ENCODE measurements around the gene RHOU.
A peak's percentile ranks its signal among the peaks of the same experiment; 100 is the strongest.

Gene RHOU

GRCh38 chr1:228735871-228736586, 750 bp downstream of the RHOU start:
- Histone ChIP-seq H3K27ac (peak overlapping the region; percentile 53 to 96 (median 87)), H3K4me3 (peak overlapping the region; percentile 49 to 84 (median 70))

DNA sequence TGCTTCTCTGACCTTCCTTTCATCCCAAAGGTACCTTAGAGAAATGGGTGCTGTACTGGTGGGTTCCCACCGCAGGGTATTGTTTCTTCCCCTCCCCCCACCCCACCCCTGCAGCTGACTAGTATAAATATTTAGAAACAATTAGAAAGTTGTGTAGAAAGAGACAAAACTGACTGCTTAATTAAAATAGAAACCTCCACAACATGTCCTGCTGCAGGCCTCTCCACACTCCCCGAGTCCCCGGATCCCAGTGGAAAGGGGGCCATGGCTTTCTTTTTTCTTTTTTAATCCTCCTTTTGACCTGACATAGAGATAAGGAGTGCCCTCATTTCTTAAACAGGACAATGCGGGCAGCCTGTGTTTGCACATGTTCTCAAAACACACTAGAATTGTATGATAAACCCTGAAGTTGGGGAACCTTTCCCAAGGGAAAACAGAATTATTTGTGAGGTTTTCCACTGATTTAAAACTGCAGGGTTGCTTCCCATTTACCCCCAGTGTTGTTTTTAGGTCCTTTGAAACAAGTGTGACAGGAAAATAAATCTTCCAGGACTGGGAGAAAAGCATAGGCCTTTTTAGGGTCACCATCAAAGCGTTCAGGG, 1.7 kb downstream of the RHOU start:
- Histone ChIP-seq H3K4me3 (peak overlapping the region; percentile 49 to 84 (median 70)), H3K27ac (peak overlapping the region in 13 of 21 experiments; percentile 30 to 96 (median 89))

DNA sequence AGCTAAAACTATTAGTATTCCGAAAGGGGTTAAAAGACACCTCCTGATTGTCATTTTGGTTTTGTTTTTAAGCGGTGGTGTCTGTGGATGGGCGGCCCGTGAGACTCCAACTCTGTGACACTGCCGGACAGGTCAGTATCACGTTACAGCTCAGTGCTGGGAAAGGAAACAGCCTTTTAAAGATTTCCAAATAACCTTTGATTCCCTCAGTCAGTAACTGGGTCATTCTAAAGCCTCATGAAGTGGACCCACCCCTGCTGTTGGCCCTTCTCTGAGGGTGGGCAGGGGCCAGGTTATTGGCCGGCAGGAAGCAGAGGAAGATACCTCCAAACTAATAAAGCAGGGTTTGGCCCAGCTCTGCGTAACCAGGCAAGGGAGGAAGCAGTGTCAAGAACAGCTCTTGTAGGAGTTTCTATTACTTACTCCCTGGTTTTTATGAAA, 2.3 kb downstream of the RHOU start:
- Histone ChIP-seq H3K4me3 (peak overlapping the region in 2 of 7 experiments; percentile 82 to 84), H3K27ac (peak overlapping the region in 11 of 21 experiments; percentile 30 to 96 (median 86))

DNA sequence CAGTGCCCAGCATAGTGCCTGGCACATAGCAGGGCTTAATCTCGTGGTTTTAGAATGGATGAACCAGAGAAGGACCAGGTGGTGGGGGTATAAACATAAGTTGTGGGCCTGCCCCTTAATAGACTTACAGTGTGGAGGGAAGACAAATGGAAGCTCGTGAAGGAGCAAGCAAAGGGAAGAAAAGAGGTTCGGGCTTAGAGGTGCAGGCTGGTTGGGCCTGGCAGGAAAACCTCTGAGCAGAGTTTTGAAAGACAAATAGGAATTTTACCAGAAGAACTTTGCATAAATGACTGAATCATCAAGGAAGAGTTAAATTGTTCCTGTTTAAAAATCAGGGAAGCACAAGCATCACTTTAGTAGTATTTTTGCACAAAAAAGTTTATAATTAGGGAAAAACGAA, 4.5 kb downstream of the RHOU start:
- H3K27ac ChIP-seq, result no peak overlapping the region

DNA sequence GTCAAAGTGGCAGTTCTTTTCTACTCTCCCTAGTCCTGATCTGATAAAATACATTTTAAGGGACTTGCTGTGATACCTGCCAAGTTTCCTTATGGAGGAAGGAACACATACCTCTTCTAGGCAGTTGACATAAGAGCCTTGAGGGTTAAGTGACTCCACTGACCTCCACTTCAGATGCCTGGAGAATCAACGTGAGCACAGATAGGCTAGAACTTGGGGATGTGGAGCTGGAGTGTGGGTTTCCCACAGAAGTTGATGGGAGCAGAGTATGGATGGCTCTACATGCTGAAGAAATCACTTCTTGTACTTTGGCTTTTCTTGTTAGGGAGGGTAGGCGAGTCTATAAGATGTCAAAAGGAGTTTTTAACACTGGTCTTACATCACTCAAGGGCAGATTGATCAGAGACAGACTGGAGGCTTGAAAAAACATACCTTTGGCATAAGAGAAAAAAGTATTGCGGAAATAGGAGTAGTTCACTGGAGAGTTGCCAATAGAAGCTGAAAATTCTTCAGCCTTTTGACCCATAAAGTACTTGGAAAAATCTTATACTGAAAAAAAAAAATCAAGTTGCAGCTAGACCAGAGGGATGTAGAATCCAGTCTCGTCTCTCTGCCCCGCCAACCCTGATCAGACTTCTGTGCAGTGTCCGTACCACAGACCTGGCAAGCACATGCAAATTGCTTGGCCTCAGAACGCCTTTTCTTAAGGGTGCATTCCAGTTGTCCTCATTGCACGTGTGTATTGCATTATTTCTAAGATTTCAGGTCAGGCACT, 5.5 kb downstream of the RHOU start:
- Histone ChIP-seq H3K4me3 (no peak overlapping the region), H3K27ac (peak overlapping the region in 1 of 21 experiments; percentile 26)

More for the DNA sequence above, 4.5 kb downstream of the RHOU start:
- no peak overlapping the region for H3K4me3 ChIP-seq

GRCh38 chr1:228742281-228742860, 7.1 kb downstream of the RHOU start:
- Histone ChIP-seq H3K4me3 (no peak overlapping the region), H3K27ac (no peak overlapping the region)

- Histone ChIP-seq H3K4me3 (no peak overlapping the region), H3K27ac (no peak overlapping the region)
Observed at GRCh38 chr1:228743405-228743804, 8.1 kb downstream of the RHOU start.

- Histone ChIP-seq H3K27ac (no peak overlapping the region), H3K4me3 (no peak overlapping the region)
Observed at GRCh38 chr1:228744356-228744755, 9.1 kb downstream of the RHOU start.

DNA sequence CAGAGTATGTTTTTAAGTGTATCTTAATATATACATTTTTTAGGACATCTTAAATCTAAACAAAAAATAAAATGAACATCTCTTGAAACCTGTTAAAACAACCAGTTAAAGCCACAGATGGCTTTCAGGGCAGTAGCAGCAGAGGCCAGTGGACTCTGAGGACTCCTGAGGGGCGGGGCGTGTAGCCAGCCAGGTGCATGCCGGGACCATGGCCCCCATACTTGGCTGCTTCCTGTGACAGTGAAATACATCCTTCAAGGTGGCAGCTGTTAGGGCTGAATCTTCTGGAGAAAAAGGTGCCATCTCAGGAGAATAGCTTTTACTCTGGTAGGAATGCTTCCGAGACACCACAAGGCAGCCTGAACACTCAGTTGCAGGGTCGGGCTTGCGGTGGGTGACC, 9.6 kb downstream of the RHOU start:
- H3K27ac ChIP-seq, result no peak overlapping the region
- no peak overlapping the region for H3K4me3 ChIP-seq

DNA sequence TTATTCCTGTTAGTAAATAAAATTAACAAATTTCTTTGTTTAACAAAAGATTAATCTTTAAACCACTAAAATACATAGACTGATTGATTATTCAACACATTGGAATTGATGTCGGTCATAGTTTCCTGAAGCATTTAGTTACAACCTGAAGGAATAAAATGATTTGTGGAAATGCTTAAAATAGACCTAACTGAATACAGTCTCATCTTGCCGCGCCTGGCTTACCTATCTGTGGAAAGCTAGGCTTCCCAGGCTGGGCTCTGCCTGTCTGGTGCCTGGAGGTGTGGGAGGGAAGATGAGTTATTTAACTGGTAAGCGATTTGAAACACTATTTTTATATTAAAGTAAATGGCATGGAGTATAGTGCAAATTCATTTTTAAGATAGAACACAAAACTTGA, 10.2 kb downstream of the RHOU start:
- no peak overlapping the region for H3K4me3 ChIP-seq
- H3K27ac ChIP-seq, result no peak overlapping the region

GRCh38 chr1:228747301-228747935, 12.1 kb downstream of the RHOU start:
- H3K4me3 ChIP-seq, result no peak overlapping the region
- no peak overlapping the region for H3K27ac ChIP-seq

DNA sequence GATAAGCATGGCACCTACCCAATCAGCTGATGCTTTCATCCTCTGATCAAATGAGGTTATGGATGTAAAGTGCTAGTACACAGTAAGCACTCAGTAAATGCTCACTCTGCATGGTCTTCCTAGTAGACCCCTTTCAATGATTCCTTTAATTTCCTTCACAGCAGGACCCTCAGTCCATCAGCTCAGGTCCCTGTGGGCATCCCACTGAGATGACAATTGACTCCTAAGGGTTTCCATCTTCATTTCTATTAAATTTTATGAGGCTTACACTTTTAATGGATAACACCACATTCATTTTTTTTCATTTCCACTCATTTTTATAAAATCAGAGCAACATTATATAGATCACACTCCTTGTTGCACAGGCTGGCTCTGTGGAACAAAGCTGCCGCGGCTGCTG, 12.8 kb downstream of the RHOU start:
- H3K27ac ChIP-seq, result no peak overlapping the region
- H3K4me3 ChIP-seq, result no peak overlapping the region

- Histone ChIP-seq H3K27ac (no peak overlapping the region), H3K4me3 (no peak overlapping the region)
Observed at GRCh38 chr1:228748431-228748830, 13.2 kb downstream of the RHOU start.

GRCh38 chr1:228749765-228750164, 14.5 kb downstream of the RHOU start:
- Histone ChIP-seq H3K27ac (no peak overlapping the region), H3K4me3 (no peak overlapping the region)

DNA sequence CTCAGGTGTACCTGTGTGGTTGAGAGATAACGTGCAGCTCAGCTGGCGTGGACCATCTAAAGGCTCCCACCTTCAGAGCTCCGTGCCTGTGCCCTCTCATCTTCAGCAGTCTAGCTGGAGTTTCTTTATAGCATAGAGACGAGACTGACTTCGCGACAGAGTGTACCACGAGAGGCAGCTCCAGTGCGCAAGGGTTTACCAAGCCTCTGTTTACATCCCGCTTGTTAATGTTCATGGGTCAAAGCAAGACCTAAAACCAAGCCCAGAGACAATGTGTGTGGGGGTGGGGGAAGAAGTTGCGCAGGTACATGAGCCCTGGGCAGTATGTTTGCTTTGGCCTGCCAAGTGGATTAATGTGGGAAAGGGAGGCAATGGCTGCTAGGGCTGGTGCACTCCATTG, 15.6 kb downstream of the RHOU start:
- Histone ChIP-seq H3K27ac (no peak overlapping the region), H3K4me3 (no peak overlapping the region)

DNA sequence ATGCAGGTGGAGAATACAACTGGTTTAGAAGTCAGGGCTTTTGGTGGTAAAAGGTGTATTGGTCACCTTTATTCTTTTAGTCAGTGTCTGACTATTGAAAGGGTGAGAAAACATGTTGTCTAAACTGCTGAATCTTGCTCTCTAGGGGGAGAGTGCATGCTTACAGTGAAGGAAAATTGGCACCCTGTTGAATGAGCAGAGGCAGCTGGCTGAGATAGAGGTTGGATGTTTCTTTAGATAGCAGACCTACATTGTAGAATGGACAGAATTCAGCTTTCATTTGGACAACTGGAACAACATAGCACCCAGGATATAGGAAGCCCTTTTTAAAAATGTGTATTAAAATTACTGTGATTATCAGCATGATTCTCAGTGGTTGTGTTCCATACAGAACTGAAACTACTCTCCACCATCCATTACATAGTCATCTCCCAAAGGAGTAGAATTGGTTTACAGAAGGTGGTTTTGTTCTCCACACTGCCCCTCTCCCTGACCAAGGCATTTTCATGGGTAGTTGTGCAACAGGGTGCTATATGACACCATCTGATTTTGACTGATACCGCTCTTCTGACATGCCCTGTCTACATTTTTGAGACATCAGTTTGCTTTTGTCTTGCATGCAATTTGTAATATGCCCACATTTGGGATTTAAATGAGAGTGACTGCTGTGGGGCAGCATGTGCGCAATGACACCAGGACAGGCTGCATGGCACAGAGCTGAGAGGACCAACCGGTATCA, 16.2 kb downstream of the RHOU start:
- H3K4me3 ChIP-seq, result no peak overlapping the region

DNA sequence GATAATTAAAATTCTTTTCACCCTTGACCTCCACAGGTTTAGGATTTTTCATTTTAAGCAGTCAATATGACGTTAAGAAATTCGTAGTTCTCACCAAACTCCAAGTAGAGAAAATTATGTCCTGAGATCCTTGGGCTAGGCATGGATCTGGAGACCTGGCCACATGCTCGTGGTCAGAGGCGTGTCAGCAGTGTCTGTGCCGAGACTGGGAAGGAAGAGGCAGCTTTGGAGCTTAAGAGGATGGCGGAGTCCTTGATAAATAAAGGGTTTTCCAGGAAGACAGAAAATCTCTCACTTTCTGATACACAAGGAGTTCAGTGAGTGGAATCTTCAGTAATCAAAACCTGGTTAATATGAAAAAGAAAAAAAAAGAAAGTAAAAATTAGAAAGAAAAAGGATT, 17.0 kb downstream of the RHOU start:
- H3K27ac ChIP-seq, result no peak overlapping the region
- H3K4me3 ChIP-seq, result no peak overlapping the region

More for the DNA sequence above, 16.2 kb downstream of the RHOU start:
- no peak overlapping the region for H3K27ac ChIP-seq

GRCh38 chr1:228752675-228753265, 17.5 kb downstream of the RHOU start:
- no peak overlapping the region for H3K27ac ChIP-seq

GRCh38 chr1:228753287-228753686, 18.0 kb downstream of the RHOU start:
- Histone ChIP-seq H3K27ac (no peak overlapping the region), H3K4me3 (no peak overlapping the region)

More at GRCh38 chr1:228752675-228753265, 17.5 kb downstream of the RHOU start:
- H3K4me3 ChIP-seq, result no peak overlapping the region
